HCT116 (cell line): ENCODE data around the gene ZNF276.

Experiments used
- CTCF ChIP-seq, 3 experiments: fragments of 200-600 bp in 1 of 3; sonication (generic) in 1 of 3; IDR thresholded peaks in 2 of 3; conservative IDR thresholded peaks in 1 of 3; 2 replicates each; pipeline ENCODE4 v1.5.1; 2012 to 2017; ENCODE audit warnings: low read depth in 2 of 3, low read length in 2 of 3, antibody characterized with exemption in 1 of 3, borderline replicate concordance in 1 of 3, control low read depth in 1 of 3, mild to moderate bottlenecking in 1 of 3, mixed read lengths in 1 of 3, mixed run types in 1 of 3, moderate library complexity in 1 of 3; ENCODE audit not compliant: insufficient read depth in 1 of 3
- EZH2 ChIP-seq: fragments of 200-600 bp; sonication (generic); IDR thresholded peaks from 2 replicates; pipeline ENCODE4 v1.6.1; 2017; ENCODE audit warnings: antibody characterized with exemption, mixed run types
- MAX ChIP-seq: IDR thresholded peaks from 2 replicates; pipeline ENCODE4 v1.6.1; 2012
- POLR2A ChIP-seq: IDR thresholded peaks from 2 replicates; pipeline ENCODE4 v1.7.0; 2011; ENCODE audit warnings: borderline replicate concordance; ENCODE audit not compliant: insufficient read depth, insufficient read length; ENCODE audit errors: extremely low read depth
- POLR2AphosphoS5 ChIP-seq: IDR thresholded peaks from 2 replicates; pipeline ENCODE4 v1.6.1; 2011; ENCODE audit warnings: mild to moderate bottlenecking, low read depth, low read length, moderate library complexity
- REST ChIP-seq: IDR thresholded peaks from 2 replicates; pipeline ENCODE4 v1.6.1; 2012; ENCODE audit warnings: low read depth
- ZFX ChIP-seq: fragments of 450-650 bp; IDR thresholded peaks from 2 replicates; pipeline ENCODE4 v1.6.1; 2017

- no peak for TF ChIP-seq CTCF (IDR thresholded peaks at IDR 0.05 in 2 of 3, conservative IDR thresholded peaks at IDR 0.05 in 1 of 3; ENCODE audit: borderline replicate concordance in 1 of 3, insufficient read depth in 1 of 3, low read depth in 2 of 3, low read length in 2 of 3)
- no peak for TF ChIP-seq POLR2A
- TF ChIP-seq ZFX = no peak
- TF ChIP-seq MAX = no peak
- TF ChIP-seq POLR2AphosphoS5 = peak; percentile 30; the same call in 1 of the 2 replicates
- no peak for TF ChIP-seq REST
- no peak for TF ChIP-seq EZH2
Observed at GRCh38 chr16:89733792-89734191, 12.5 kb downstream of the ZNF276 start.
